A549 (cell line): ENCODE results near the gene VPS50. TPM values are rescaled to one million over a fixed set of nuclear protein-coding genes. Genes with fewer than 3 reads are reported as not detected.

Source experiments
- ATAC-seq, 2 experiments: fragments of 200-7000 bp in 1 of 2; fragments of >200 bp in 1 of 2; cut with Nextera tagmentation in 1 of 2; cut with Tn5 transposase in 1 of 2; 3 replicates each; pipeline versions ENCODE4 v1.8.0 to v1.9.1; 2018 to 2020; ENCODE audit warnings: mild to moderate bottlenecking in 1 of 2, moderate library complexity in 1 of 2
- CTCF ChIA-PET: fragments of 300-600 bp; sonication (Branson Sonifier 250); formaldehyde crosslinking; extraction: SDS; loops from one replicate; lab custom pipeline; 2021; ENCODE audit warnings: antibody characterized with exemption, inconsistent platforms; lab: Yijun Ruan, JAX
- POLR2A ChIA-PET: fragments of 350-600 bp; formaldehyde crosslinking; extraction: SDS; loops from one replicate; lab custom pipeline; 2021; ENCODE audit warnings: antibody characterized with exemption, inconsistent platforms; lab: Yijun Ruan, JAX
- DNase-seq, 2 experiments: peaks; one replicate each; pipeline versions ENCODE4 v3.0.0 to v3.0.0-alpha.2; 2011 to 2016; ENCODE audit warnings: low read depth in 1 of 2, low spot score in 1 of 2
- FAIRE-seq: peaks from 2 replicates; lab custom pipeline; 2011; peaks lifted over from hg19 to GRCh38; lab: Jason Lieb, UNC
- H3K27ac ChIP-seq, 2 experiments: fragments of >200 bp; sonication (Bioruptor Twin); formaldehyde crosslinking; 3 replicates each; pipeline ENCODE4 v1.5.1; 2016 to 2017
- H3K4me1 ChIP-seq: fragments of >200 bp; sonication (Bioruptor Twin); formaldehyde crosslinking; 3 replicates; pipeline ENCODE4 v1.6.1; 2016
- H3K4me2 ChIP-seq: fragments of >200 bp; sonication (Bioruptor Twin); formaldehyde crosslinking; 3 replicates; pipeline ENCODE4 v1.6.1; 2016
- H3K4me3 ChIP-seq: fragments of >200 bp; sonication (Bioruptor Twin); formaldehyde crosslinking; 3 replicates; pipeline ENCODE4 v1.5.1; 2016
- H3K9me3 ChIP-seq: fragments of >200 bp; sonication (Bioruptor Twin); formaldehyde crosslinking; 3 replicates; pipeline ENCODE4 v1.6.1; 2016
- CEBPB ChIP-seq, 2 experiments: fragments of >200 bp in 1 of 2; sonication (Bioruptor Twin) in 1 of 2; formaldehyde crosslinking in 1 of 2; IDR thresholded peaks; 2 replicates each; pipeline ENCODE4 v1.6.1; 2012 to 2016
- GATA3 ChIP-seq: IDR thresholded peaks from 2 replicates; pipeline ENCODE4 v1.6.1; 2012; ENCODE audit warnings: borderline replicate concordance
- HEYL ChIP-seq: fragments of 250-450 bp; sonication (Bioruptor Pico); IDR thresholded peaks from 2 replicates; pipeline ENCODE4 v1.8.0; 2021; ENCODE audit warnings: mild to moderate bottlenecking, moderate library complexity
- JUN ChIP-seq, 2 experiments: fragments of >200 bp; sonication (Bioruptor Twin); formaldehyde crosslinking; IDR thresholded peaks; 2 replicates in 1 of 2; 3 replicates in 1 of 2; pipeline ENCODE4 v1.6.1; 2016 to 2017
- MAZ ChIP-seq: fragments of 150-350 bp; IDR thresholded peaks from 2 replicates; pipeline ENCODE4 v1.6.1; 2014; ENCODE audit warnings: antibody characterized with exemption, low read depth, low read length, borderline replicate concordance
- NR3C1 ChIP-seq: fragments of >200 bp; sonication (Bioruptor Twin); formaldehyde crosslinking; IDR thresholded peaks from 3 replicates; pipeline ENCODE4 v1.6.1; 2017
- POLR2A ChIP-seq: IDR thresholded peaks from 2 replicates; pipeline ENCODE4 v1.6.1; 2012; ENCODE audit warnings: mild to moderate bottlenecking, low read length
- POLR2AphosphoS2 ChIP-seq: conservative IDR thresholded peaks from 2 replicates; pipeline ENCODE4 v1.6.1; 2012; ENCODE audit warnings: low read length, improper control_type of control experiment, inconsistent platforms
- RAD21 ChIP-seq, 2 experiments: fragments of >200 bp in 1 of 2; sonication (Bioruptor Twin) in 1 of 2; formaldehyde crosslinking in 1 of 2; IDR thresholded peaks in 1 of 2; conservative IDR thresholded peaks in 1 of 2; 2 replicates in 1 of 2; 3 replicates in 1 of 2; pipeline ENCODE4 v1.6.1; 2012 to 2018; ENCODE audit warnings: inconsistent platforms in 1 of 2
- RARB ChIP-seq: fragments of 250-450 bp; sonication (Bioruptor Pico); IDR thresholded peaks from 2 replicates; pipeline ENCODE4 v1.8.0; 2021; ENCODE audit warnings: mild to moderate bottlenecking, moderate library complexity
- RCOR1 ChIP-seq: fragments of 150-350 bp; IDR thresholded peaks from 2 replicates; pipeline ENCODE4 v1.6.1; 2014; ENCODE audit warnings: antibody characterized with exemption, low read length, low read depth
- TFCP2L1 ChIP-seq: fragments of 250-450 bp; sonication (Bioruptor Pico); IDR thresholded peaks from 2 replicates; pipeline ENCODE4 v1.5.0; 2021; ENCODE audit warnings: mild to moderate bottlenecking
- TP53 ChIP-seq: fragments of 250-450 bp; sonication (Bioruptor Pico); IDR thresholded peaks from 2 replicates; pipeline ENCODE4 v1.5.0; 2021; ENCODE audit warnings: mild to moderate bottlenecking, moderate library complexity
- ZFP36 ChIP-seq: fragments of 450-650 bp; IDR thresholded peaks from 2 replicates; pipeline ENCODE4 v1.6.1; 2014; ENCODE audit warnings: borderline replicate concordance; ENCODE audit not compliant: partially characterized antibody
- ZNF302 ChIP-seq: fragments of 250-450 bp; sonication (Bioruptor Pico); IDR thresholded peaks from 2 replicates; pipeline ENCODE4 v1.9.0; 2021; ENCODE audit warnings: inconsistent platforms, mild to moderate bottlenecking, moderate library complexity
- polyA plus RNA-seq, 4 experiments: library from polyadenylated mRNA; depleted of rRNA in 3 of 4; stranded (reverse); fragments of >200 nt; fragmentation: RNase III in 1 of 4; extraction: RNeasy Plus Mini Kit Qiagen cat#74134 plus additional on column Dnase treatment in 1 of 4; gene quantifications; 2 replicates in 3 of 4; 3 replicates in 1 of 4; pipeline ENCODE4 v1.2.3, GENCODE V29; 2011 to 2017
- TF ChIP-seq, protein P1 (sequence below): fragments of 250-450 bp; sonication (Bioruptor Pico); IDR thresholded peaks from 2 replicates; pipeline ENCODE4 v1.5.0; 2020; ENCODE audit warnings: low read depth, mild to moderate bottlenecking, moderate library complexity
- TF ChIP-seq, protein P2 (sequence below): fragments of 200-600 bp; sonication (generic); IDR thresholded peaks from 2 replicates; pipeline ENCODE4 v1.6.1; 2016; ENCODE audit warnings: antibody characterized with exemption, mild to moderate bottlenecking, moderate library complexity
- TF ChIP-seq, protein P3 (sequence below): fragments of >200 bp; sonication (Bioruptor Twin); formaldehyde crosslinking; IDR thresholded peaks from 3 replicates; pipeline ENCODE4 v1.5.1; 2016
- TF ChIP-seq, protein P4 (sequence below): fragments of >200 bp; sonication (Bioruptor Twin); formaldehyde crosslinking; IDR thresholded peaks from 2 replicates; pipeline ENCODE4 v1.6.1; 2016

Gene VPS50
- polyA plus RNA-seq, 2 of the 4 experiments (the other 2 are of a cell fraction) = 8.9 to 19.0 TPM

DNA sequence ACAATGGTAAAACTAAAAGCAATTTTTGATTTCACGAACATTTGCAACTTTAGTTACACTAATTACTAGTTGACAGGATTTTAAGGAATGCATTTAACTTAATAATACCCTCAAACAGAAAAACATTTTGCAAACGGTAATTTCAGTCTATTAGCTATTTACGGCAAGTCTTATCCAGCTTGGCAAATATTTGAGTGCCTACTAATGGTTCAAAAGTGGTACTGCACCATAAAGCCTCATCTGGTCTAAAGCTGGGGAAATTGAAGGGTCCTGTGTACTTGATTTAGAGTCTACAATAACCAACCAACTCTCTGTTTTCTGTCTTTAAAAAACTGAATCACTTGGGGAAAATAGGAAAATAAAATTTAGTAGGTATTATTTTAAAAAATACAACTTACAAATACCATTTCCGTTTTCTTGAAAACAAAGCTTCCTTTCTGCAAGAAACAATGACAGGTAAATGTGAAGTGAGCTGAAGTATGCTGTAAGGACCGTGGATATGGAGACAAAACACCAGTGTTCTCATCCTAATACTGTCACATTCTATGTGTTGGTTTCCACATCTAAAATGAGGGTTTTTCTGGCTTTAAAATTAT, 142.3 kb downstream of the VPS50 start (continued):
- no peak for TF ChIP-seq POLR2AphosphoS2
- TF ChIP-seq RAD21 (conservative IDR thresholded peaks at IDR 0.05 in 1 of 2, IDR thresholded peaks at IDR 0.05 in 1 of 2) = peak; percentile 28 to 48; a peak in 4 of 5 replicates
- TF ChIP-seq TFCP2L1 (CRISPR knock-in tag) = no peak

DNA sequence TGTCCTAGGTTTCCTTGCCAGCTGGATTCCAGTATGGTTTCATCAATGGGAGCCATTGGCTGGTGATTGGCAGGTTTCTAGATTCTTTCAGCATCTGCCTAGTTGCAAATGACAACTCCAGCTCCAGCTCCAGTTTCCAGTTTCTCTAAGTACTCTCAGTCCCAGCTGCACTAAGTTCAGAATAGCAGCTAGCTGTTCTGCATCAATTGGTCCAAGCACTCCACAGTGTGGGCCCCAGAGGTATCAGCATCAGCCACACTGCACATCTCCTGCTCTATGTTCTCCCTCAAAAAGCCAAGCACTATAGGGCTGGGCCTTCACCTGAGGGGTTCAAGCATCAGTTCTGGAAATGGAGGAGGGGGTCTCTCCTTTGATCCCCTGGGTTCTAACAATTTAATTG, 143.4 kb downstream of the VPS50 start:
- ChIA-PET CTCF (no interaction called here), POLR2A (no interaction called here)
- DNase-seq = no peak
- Histone ChIP-seq H3K4me1 (no peaks in the 10 kb centered on the region), H3K27ac (no peak overlapping the region), H3K4me2 (no peak overlapping the region), H3K9me3 (peaks cover 4% of the 10 kb centered on the region; the same call in 1 of the 3 replicates), H3K4me3 (no peak overlapping the region)
- peak in 1 of 2 experiments; percentile 19; a peak in 1 of 6 replicates for ATAC-seq
- no peak for FAIRE-seq
- TF ChIP-seq NR3C1 (no peak), ZFP36 (no peak), GATA3 (no peak), RCOR1 (no peak), JUN (IDR thresholded peaks at IDR 0.05) (no peak), ZNF302 (CRISPR knock-in tag) (no peak), POLR2A (no peak), MAZ (no peak), TP53 (CRISPR knock-in tag) (no peak), HEYL (CRISPR knock-in tag) (no peak), CEBPB (IDR thresholded peaks at IDR 0.05) (no peak), RARB (CRISPR knock-in tag) (no peak)
- TF ChIP-seq, protein P1, sequence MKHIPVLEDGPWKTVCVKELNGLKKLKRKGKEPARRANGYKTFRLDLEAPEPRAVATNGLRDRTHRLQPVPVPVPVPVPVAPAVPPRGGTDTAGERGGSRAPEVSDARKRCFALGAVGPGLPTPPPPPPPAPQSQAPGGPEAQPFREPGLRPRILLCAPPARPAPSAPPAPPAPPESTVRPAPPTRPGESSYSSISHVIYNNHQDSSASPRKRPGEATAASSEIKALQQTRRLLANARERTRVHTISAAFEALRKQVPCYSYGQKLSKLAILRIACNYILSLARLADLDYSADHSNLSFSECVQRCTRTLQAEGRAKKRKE (CRISPR knock-in tag) = no peak
- TF ChIP-seq, protein P2, sequence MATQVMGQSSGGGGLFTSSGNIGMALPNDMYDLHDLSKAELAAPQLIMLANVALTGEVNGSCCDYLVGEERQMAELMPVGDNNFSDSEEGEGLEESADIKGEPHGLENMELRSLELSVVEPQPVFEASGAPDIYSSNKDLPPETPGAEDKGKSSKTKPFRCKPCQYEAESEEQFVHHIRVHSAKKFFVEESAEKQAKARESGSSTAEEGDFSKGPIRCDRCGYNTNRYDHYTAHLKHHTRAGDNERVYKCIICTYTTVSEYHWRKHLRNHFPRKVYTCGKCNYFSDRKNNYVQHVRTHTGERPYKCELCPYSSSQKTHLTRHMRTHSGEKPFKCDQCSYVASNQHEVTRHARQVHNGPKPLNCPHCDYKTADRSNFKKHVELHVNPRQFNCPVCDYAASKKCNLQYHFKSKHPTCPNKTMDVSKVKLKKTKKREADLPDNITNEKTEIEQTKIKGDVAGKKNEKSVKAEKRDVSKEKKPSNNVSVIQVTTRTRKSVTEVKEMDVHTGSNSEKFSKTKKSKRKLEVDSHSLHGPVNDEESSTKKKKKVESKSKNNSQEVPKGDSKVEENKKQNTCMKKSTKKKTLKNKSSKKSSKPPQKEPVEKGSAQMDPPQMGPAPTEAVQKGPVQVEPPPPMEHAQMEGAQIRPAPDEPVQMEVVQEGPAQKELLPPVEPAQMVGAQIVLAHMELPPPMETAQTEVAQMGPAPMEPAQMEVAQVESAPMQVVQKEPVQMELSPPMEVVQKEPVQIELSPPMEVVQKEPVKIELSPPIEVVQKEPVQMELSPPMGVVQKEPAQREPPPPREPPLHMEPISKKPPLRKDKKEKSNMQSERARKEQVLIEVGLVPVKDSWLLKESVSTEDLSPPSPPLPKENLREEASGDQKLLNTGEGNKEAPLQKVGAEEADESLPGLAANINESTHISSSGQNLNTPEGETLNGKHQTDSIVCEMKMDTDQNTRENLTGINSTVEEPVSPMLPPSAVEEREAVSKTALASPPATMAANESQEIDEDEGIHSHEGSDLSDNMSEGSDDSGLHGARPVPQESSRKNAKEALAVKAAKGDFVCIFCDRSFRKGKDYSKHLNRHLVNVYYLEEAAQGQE = no peak
- TF ChIP-seq, protein P3, sequence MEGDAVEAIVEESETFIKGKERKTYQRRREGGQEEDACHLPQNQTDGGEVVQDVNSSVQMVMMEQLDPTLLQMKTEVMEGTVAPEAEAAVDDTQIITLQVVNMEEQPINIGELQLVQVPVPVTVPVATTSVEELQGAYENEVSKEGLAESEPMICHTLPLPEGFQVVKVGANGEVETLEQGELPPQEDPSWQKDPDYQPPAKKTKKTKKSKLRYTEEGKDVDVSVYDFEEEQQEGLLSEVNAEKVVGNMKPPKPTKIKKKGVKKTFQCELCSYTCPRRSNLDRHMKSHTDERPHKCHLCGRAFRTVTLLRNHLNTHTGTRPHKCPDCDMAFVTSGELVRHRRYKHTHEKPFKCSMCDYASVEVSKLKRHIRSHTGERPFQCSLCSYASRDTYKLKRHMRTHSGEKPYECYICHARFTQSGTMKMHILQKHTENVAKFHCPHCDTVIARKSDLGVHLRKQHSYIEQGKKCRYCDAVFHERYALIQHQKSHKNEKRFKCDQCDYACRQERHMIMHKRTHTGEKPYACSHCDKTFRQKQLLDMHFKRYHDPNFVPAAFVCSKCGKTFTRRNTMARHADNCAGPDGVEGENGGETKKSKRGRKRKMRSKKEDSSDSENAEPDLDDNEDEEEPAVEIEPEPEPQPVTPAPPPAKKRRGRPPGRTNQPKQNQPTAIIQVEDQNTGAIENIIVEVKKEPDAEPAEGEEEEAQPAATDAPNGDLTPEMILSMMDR = no peak
- TF ChIP-seq, protein P4, sequence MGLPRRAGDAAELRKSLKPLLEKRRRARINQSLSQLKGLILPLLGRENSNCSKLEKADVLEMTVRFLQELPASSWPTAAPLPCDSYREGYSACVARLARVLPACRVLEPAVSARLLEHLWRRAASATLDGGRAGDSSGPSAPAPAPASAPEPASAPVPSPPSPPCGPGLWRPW = no peak
